DMS53 (cell line): ENCODE measurements around the gene MVB12B.

ENCODE experiments used
- DNase-seq: peaks from one replicate; lab custom pipeline; 2025; lab: John Stamatoyannopoulos, UW

The MVB12B gene

GRCh38 chr9:126505697-126506346 is 179.2 kb downstream of the MVB12B start:
- no peak for DNase-seq

GRCh38 chr9:126506361-126507317 is 180.0 kb downstream of the MVB12B start:
- no peak for DNase-seq

- no peak for DNase-seq
These were observed 180.9 kb downstream of the MVB12B start for GRCh38 chr9:126507318-126508109.

- DNase-seq, result no peak
These were observed 181.6 kb downstream of the MVB12B start for GRCh38 chr9:126508171-126508591.

GRCh38 chr9:126508928-126509327 is 182.3 kb downstream of the MVB12B start:
- no peak for DNase-seq

GRCh38 chr9:126509718-126510117 is 183.1 kb downstream of the MVB12B start:
- no peak for DNase-seq

GRCh38 chr9:126510564-126510963 is 183.9 kb downstream of the MVB12B start:
- no peak for DNase-seq

GRCh38 chr9:126511411-126511810 is 184.8 kb downstream of the MVB12B start:
- no peak for DNase-seq

- DNase-seq, result no peak
These were observed 186.8 kb downstream of the MVB12B start for GRCh38 chr9:126513159-126514036.

GRCh38 chr9:126514037-126514821 is 187.6 kb downstream of the MVB12B start:
- DNase-seq, result peak; percentile 71

GRCh38 chr9:126515001-126515872 is 188.6 kb downstream of the MVB12B start:
- peak; percentile 29 for DNase-seq

GRCh38 chr9:126515873-126516505 is 189.4 kb downstream of the MVB12B start:
- no peak for DNase-seq

GRCh38 chr9:126516561-126516935 is 189.9 kb downstream of the MVB12B start:
- no peak for DNase-seq

GRCh38 chr9:126516936-126517832 is 190.6 kb downstream of the MVB12B start:
- DNase-seq, result peak; percentile 72

- peak; percentile 30 for DNase-seq
These were observed 191.3 kb downstream of the MVB12B start for GRCh38 chr9:126517833-126518356.

GRCh38 chr9:126518763-126519162 is 192.1 kb downstream of the MVB12B start:
- DNase-seq, result no peak

GRCh38 chr9:126519660-126520420 is 193.2 kb downstream of the MVB12B start:
- DNase-seq, result no peak
